HepG2 (cell line): Measurements from ENCODE around the gene MTO1. TPM values are rescaled to one million over a fixed set of nuclear protein-coding genes. Genes with fewer than 3 reads are reported as not detected.

Experiments used
- ATAC-seq: fragments of 200-7000 bp; cut with Tn5 transposase; 3 replicates; pipeline ENCODE4 v1.9.1; 2020; ENCODE audit warnings: mild to moderate bottlenecking, moderate library complexity
- BruUV-seq: library from RNA; stranded (reverse); fragments of 400-500 nt; replicated peaks from 2 replicates; lab custom pipeline; 2021; lab: Mats Ljungman, UMichigan
- CTCF ChIA-PET: fragments of 300-600 bp; formaldehyde crosslinking; extraction: SDS; loops from one replicate; lab custom pipeline; 2021; ENCODE audit warnings: low total read pairs, inconsistent platforms, low intra/inter-chr PET ratio; lab: Yijun Ruan, JAX
- POLR2A ChIA-PET: fragments of 350-600 bp; sonication (Branson Sonifier 250); formaldehyde crosslinking; loops from one replicate; lab custom pipeline; 2020; ENCODE audit warnings: antibody characterized with exemption, inconsistent platforms; lab: Yijun Ruan, JAX
- DNase-seq: peaks from one replicate; pipeline ENCODE4 v3.0.0-alpha.2; 2015; ENCODE audit warnings: low spot score
- FAIRE-seq: peaks from 3 replicates; lab custom pipeline; 2011; peaks lifted over from hg19 to GRCh38; lab: Jason Lieb, UNC
- H2AFZ ChIP-seq: one replicate; pipeline ENCODE4 v1.6.1; 2011; ENCODE audit warnings: low read length, inconsistent platforms
- H3K27ac ChIP-seq: fragments of 300-600 bp; 3 replicates; pipeline ENCODE4 v1.8.0; 2011; ENCODE audit warnings: mixed run types, mild to moderate bottlenecking, mixed read lengths, low read length, inconsistent platforms; ENCODE audit not compliant: insufficient read depth; ENCODE audit errors: extremely low read length
- H3K27me3 ChIP-seq, 2 experiments: fragments of 200-600 bp in 1 of 2; 2 replicates in 1 of 2; 3 replicates in 1 of 2; pipeline versions ENCODE4 v1.6.0 to v1.8.0; 2011; ENCODE audit warnings: low read length in 2 of 2, mild to moderate bottlenecking in 2 of 2, moderate library complexity in 2 of 2, inconsistent platforms in 1 of 2; ENCODE audit not compliant: insufficient read depth in 2 of 2, control insufficient read depth in 1 of 2
- H3K36me3 ChIP-seq, 2 experiments: fragments of 200-600 bp in 1 of 2; replicated peaks in 1 of 2; 2 replicates in 1 of 2; 3 replicates in 1 of 2; pipeline versions ENCODE4 v1.5.1 to v1.8.0; 2011; ENCODE audit warnings: low read length in 2 of 2, inconsistent platforms in 1 of 2; ENCODE audit not compliant: insufficient read depth in 2 of 2, control insufficient read depth in 1 of 2
- H3K4me1 ChIP-seq: 2 replicates; pipeline ENCODE4 v1.5.1; 2012; ENCODE audit warnings: low read length, inconsistent platforms; ENCODE audit not compliant: insufficient read depth
- H3K4me2 ChIP-seq: 2 replicates; pipeline ENCODE4 v1.6.0; 2011; ENCODE audit warnings: low read depth, low read length, inconsistent platforms
- H3K4me3 ChIP-seq, 3 experiments: fragments of 200-600 bp in 1 of 3; sonication (generic), shearing (Covaris generic) in 1 of 3; replicated peaks in 1 of 3; 2 replicates each; pipeline ENCODE4 v1.5.1; 2011 to 2016; ENCODE audit warnings: low read length in 3 of 3, inconsistent platforms in 2 of 3, low read depth in 2 of 3, mild to moderate bottlenecking in 2 of 3, control low read depth in 1 of 3, mixed read lengths in 1 of 3; ENCODE audit not compliant: insufficient read depth in 1 of 3
- H3K79me2 ChIP-seq: one replicate; pipeline ENCODE4 v1.6.1; 2011; ENCODE audit warnings: low read length, inconsistent platforms; ENCODE audit not compliant: insufficient read depth
- H3K9ac ChIP-seq: 2 replicates; pipeline ENCODE4 v1.6.0; 2011; ENCODE audit warnings: mild to moderate bottlenecking, low read depth, low read length, inconsistent platforms; ENCODE audit not compliant: insufficient read depth
- H3K9me3 ChIP-seq: 2 replicates; pipeline ENCODE4 v1.5.1; 2012; ENCODE audit warnings: mild to moderate bottlenecking, low read length
- H4K20me1 ChIP-seq: 2 replicates; pipeline ENCODE4 v1.6.0; 2011; ENCODE audit warnings: inconsistent platforms, mild to moderate bottlenecking, low read length, moderate library complexity; ENCODE audit not compliant: insufficient read depth
- CBFB ChIP-seq: sonication (generic); formaldehyde crosslinking; IDR thresholded peaks from 2 replicates; pipeline ENCODE4 v1.4.0; 2020; ENCODE audit warnings: missing genetic modification reagents
- PBX2 ChIP-seq: IDR thresholded peaks from 2 replicates; pipeline ENCODE4 v1.6.1; 2016; ENCODE audit warnings: control low read depth
- POLR2G ChIP-seq: fragments of 200-400 bp; formaldehyde crosslinking; IDR thresholded peaks from 2 replicates; pipeline ENCODE4 v1.6.1; 2018; ENCODE audit warnings: mild to moderate bottlenecking, low read depth, low read length, moderate library complexity
- RNF2 ChIP-seq: fragments of 450-650 bp; conservative IDR thresholded peaks from 2 replicates; pipeline ENCODE4 v1.6.1; 2016; ENCODE audit warnings: low read depth
- SNAPC2 ChIP-seq: sonication (generic); formaldehyde crosslinking; IDR thresholded peaks from 2 replicates; pipeline ENCODE4 v1.8.1; 2022; ENCODE audit warnings: mild to moderate bottlenecking, missing genetic modification reagents
- ZBTB25 ChIP-seq: IDR thresholded peaks from 2 replicates; pipeline ENCODE4 v1.6.1; 2018; ENCODE audit warnings: missing genetic modification reagents
- ZMYM2 ChIP-seq: sonication (generic); formaldehyde crosslinking; IDR thresholded peaks from 2 replicates; pipeline ENCODE4 v1.8.0; 2022; ENCODE audit warnings: mild to moderate bottlenecking, missing genetic modification reagents
- ZNF335 ChIP-seq: sonication (generic); formaldehyde crosslinking; IDR thresholded peaks from 2 replicates; pipeline ENCODE4 v1.4.0; 2020; ENCODE audit warnings: missing genetic modification reagents
- ZNF552 ChIP-seq: sonication (generic); formaldehyde crosslinking; IDR thresholded peaks from 2 replicates; pipeline ENCODE4 v1.9.0; 2022; ENCODE audit warnings: missing genetic modification reagents, mild to moderate bottlenecking, borderline replicate concordance
- ZNF589 ChIP-seq: sonication (generic); formaldehyde crosslinking; conservative IDR thresholded peaks from 2 replicates; pipeline ENCODE4 v1.8.0; 2022; ENCODE audit warnings: mild to moderate bottlenecking, moderate library complexity, missing genetic modification reagents
- ZNF672 ChIP-seq: sonication (generic); formaldehyde crosslinking; IDR thresholded peaks from 2 replicates; pipeline ENCODE4 v1.8.1; 2022; ENCODE audit warnings: missing genetic modification reagents
- ZNF878 ChIP-seq: sonication (generic); formaldehyde crosslinking; IDR thresholded peaks from 2 replicates; pipeline ENCODE4 v1.8.1; 2023; ENCODE audit warnings: mild to moderate bottlenecking, missing genetic modification reagents, moderate library complexity
- ZSCAN12 ChIP-seq: sonication (generic); formaldehyde crosslinking; IDR thresholded peaks from 2 replicates; pipeline ENCODE4 v1.9.0; 2021; ENCODE audit warnings: mild to moderate bottlenecking, missing genetic modification reagents
- WGBS: methylation state at CpG from one replicate; pipeline ENCODE4 v1.1.6; 2017; ENCODE audit warnings: low lambda C conversion rate; 5-methylcytosine and 5-hydroxymethylcytosine counted together
- in situ Hi-C: cut with HindIII; loops from 2 replicates; pipeline ENCODE4 v1.10.0; 2017; ENCODE audit warnings: low pct_unique_long_range_greater_than_20kb; ENCODE audit not compliant: extremely low pct_ligation_motif_present
- intact Hi-C: fragments of 100-400 bp; cut with micrococcal nuclease; formaldehyde crosslinking; loops from one replicate; pipeline ENCODE4 v1.10.0; 2022; ENCODE audit not compliant: unreplicated experiment
- polyA plus RNA-seq, 8 experiments: library from polyadenylated mRNA; depleted of rRNA in 3 of 8; stranded (reverse) in 7 of 8; unstranded in 1 of 8; fragments of >200 nt; fragmentation: Illumina TruSeq in 4 of 8; extraction: Trizol in 4 of 8; gene quantifications; 2 replicates each; pipeline versions ENCODE4 v1.2.1 to v1.2.3, GENCODE V29; 2011 to 2016; ENCODE audit warnings: low read depth in 4 of 8, missing spikeins in 1 of 8, mixed read lengths in 1 of 8; ENCODE audit not compliant: insufficient read depth in 1 of 8
- total RNA-seq, 5 experiments: library from RNA; depleted of rRNA; stranded (reverse); fragments of >200 nt; fragmentation: Illumina TruSeq; extraction: Trizol; gene quantifications; 2 replicates each; pipeline ENCODE4 v1.2.3, GENCODE V29; 2016; ENCODE audit warnings: low read depth in 1 of 5

MTO1 gene
- total and polyA plus RNA-seq, 2 of the 13 experiments (the other 11 are each of a cell fraction or from before 2014, with no cell fraction given): 21.1 to 45.3 TPM

- no peak for TF ChIP-seq ZNF878
- no peak for TF ChIP-seq POLR2G
- no peak for TF ChIP-seq ZNF672 (CRISPR knock-in tag)
- TF ChIP-seq ZMYM2: no peak
- no peak for TF ChIP-seq RNF2
- no peak for TF ChIP-seq ZSCAN12 (CRISPR knock-in tag)
- no peak for TF ChIP-seq ZNF552
- no peak for TF ChIP-seq ZNF589 (CRISPR knock-in tag)
- TF ChIP-seq SNAPC2 (CRISPR knock-in tag): no peak
- TF ChIP-seq ZNF335: no peak
Observed at GRCh38 chr6:73534628-73535027, 73.1 kb downstream of the MTO1 start (continued).

GRCh38 chr6:73537677-73538076 lies 76.1 kb downstream of the MTO1 start:
- intact Hi-C loops (no loop called here), in situ Hi-C loops (no loop called here)
- no peaks in the 10 kb centered on the region for H4K20me1 ChIP-seq
- H3K9me3 ChIP-seq: no peaks in the 10 kb centered on the region
- no peak for DNase-seq
- H3K4me1 ChIP-seq: peaks cover 20% of the 10 kb centered on the region
- BruUV-seq: no TSS peak
- H3K9ac ChIP-seq: no peak overlapping the region
- H2AFZ ChIP-seq: no peak overlapping the region
- ATAC-seq: no peak
- no peak for TF ChIP-seq PBX2 (CRISPR knock-in tag)
- no peak for TF ChIP-seq ZBTB25
- TF ChIP-seq CBFB: no peak
- FAIRE-seq: no peak
- no peak overlapping the region for H3K4me2 ChIP-seq
- ChIA-PET CTCF (no interaction called here), POLR2A (no interaction called here)
- H3K27me3 ChIP-seq: no peaks in the 10 kb centered on the region
- H3K27ac ChIP-seq: no peak overlapping the region
- no peaks in the 10 kb centered on the region for H3K79me2 ChIP-seq
- no peaks in the 10 kb centered on the region for H3K36me3 ChIP-seq
- WGBS: 42% methylated on average over 3 of the region's 3 CpGs
- H3K4me3 ChIP-seq: no peak overlapping the region
